Effector memory CD8-positive, alpha-beta T cell (primary cell): ENCODE measurements around the gene PDE6C.

Experiments
- ATAC-seq: fragments of 150-1000 bp; cut with Tn5 transposase; replicated peaks from 2 replicates; pipeline ENCODE4 v1.10.0; 2021; ENCODE audit warnings: mild to moderate bottlenecking, moderate library complexity
- DNase-seq, 3 experiments: peaks; one replicate each; pipeline ENCODE4 v3.0.0; 2021
- H3K27ac Mint-ChIP-seq, 2 donors: one replicate each; pipeline ENCODE4 v1.8.0; 2022; ENCODE audit warnings: mild to moderate bottlenecking in 2 of 2, mixed read lengths in 2 of 2, moderate library complexity in 2 of 2
- H3K27me3 Mint-ChIP-seq, 2 donors: one replicate each; pipeline ENCODE4 v1.8.0; 2022; ENCODE audit warnings: mixed read lengths in 2 of 2
- H3K36me3 Mint-ChIP-seq: one replicate; pipeline ENCODE4 v1.8.0; 2022; ENCODE audit warnings: mild to moderate bottlenecking, moderate library complexity, mixed read lengths; ENCODE audit not compliant: insufficient read depth
- H3K4me1 Mint-ChIP-seq, 2 donors: one replicate each; pipeline ENCODE4 v1.8.0; 2022; ENCODE audit warnings: low read depth in 2 of 2, mixed read lengths in 2 of 2
- H3K4me3 Mint-ChIP-seq, 2 donors: one replicate each; pipeline ENCODE4 v1.8.0; 2022; ENCODE audit warnings: mild to moderate bottlenecking in 2 of 2, mixed read lengths in 2 of 2, moderate library complexity in 2 of 2
- H3K9me3 Mint-ChIP-seq, 2 donors: one replicate each; pipeline ENCODE4 v1.8.0; 2022; ENCODE audit warnings: mixed read lengths in 2 of 2

The PDE6C gene

GRCh38 chr10:93598157-93598556 is 14.2 kb upstream of the PDE6C start:
- no peaks in the 10 kb centered on the region for H3K9me3 Mint-ChIP-seq

GRCh38 chr10:93599335-93599734 is 13.0 kb upstream of the PDE6C start:
- peaks cover 24 to 46% of the 10 kb centered on the region in 2 donors for H3K27me3 Mint-ChIP-seq
- H3K9me3 Mint-ChIP-seq, result no peaks in the 10 kb centered on the region
- H3K4me3 Mint-ChIP-seq, result no peak overlapping the region
- H3K36me3 Mint-ChIP-seq, result no peaks in the 10 kb centered on the region
- H3K4me1 Mint-ChIP-seq, result no peaks in the 10 kb centered on the region
- no peak overlapping the region for H3K27ac Mint-ChIP-seq
- ATAC-seq, result no peak
- DNase-seq, result no peak

More at GRCh38 chr10:93598157-93598556, 14.2 kb upstream of the PDE6C start:
- DNase-seq (no peak), ATAC-seq (no peak)
- H3K4me3 Mint-ChIP-seq, result no peak overlapping the region
- H3K27ac Mint-ChIP-seq, result no peak overlapping the region
- H3K36me3 Mint-ChIP-seq, result no peaks in the 10 kb centered on the region
- peaks cover 16 to 35% of the 10 kb centered on the region in 2 donors for H3K27me3 Mint-ChIP-seq
- H3K4me1 Mint-ChIP-seq, result no peaks in the 10 kb centered on the region

- no peak overlapping the region for H3K4me3 Mint-ChIP-seq
- no peak for DNase-seq
Measured at GRCh38 chr10:93599778-93600177, 12.6 kb upstream of the PDE6C start.

GRCh38 chr10:93600446-93601145 is 11.7 kb upstream of the PDE6C start:
- Mint-ChIP-seq H3K27ac (no peak overlapping the region), H3K4me1 (no peaks in the 10 kb centered on the region), H3K4me3 (no peak overlapping the region), H3K36me3 (no peaks in the 10 kb centered on the region), H3K9me3 (no peaks in the 10 kb centered on the region), H3K27me3 (peaks cover 29 to 48% of the 10 kb centered on the region in 2 donors)
- ATAC-seq (no peak), DNase-seq (no peak)

More at GRCh38 chr10:93599778-93600177, 12.6 kb upstream of the PDE6C start:
- no peak for ATAC-seq
- Mint-ChIP-seq H3K27me3 (peaks cover 29 to 48% of the 10 kb centered on the region in 2 donors), H3K36me3 (no peaks in the 10 kb centered on the region), H3K27ac (no peak overlapping the region), H3K4me1 (no peaks in the 10 kb centered on the region), H3K9me3 (no peaks in the 10 kb centered on the region)

DNA sequence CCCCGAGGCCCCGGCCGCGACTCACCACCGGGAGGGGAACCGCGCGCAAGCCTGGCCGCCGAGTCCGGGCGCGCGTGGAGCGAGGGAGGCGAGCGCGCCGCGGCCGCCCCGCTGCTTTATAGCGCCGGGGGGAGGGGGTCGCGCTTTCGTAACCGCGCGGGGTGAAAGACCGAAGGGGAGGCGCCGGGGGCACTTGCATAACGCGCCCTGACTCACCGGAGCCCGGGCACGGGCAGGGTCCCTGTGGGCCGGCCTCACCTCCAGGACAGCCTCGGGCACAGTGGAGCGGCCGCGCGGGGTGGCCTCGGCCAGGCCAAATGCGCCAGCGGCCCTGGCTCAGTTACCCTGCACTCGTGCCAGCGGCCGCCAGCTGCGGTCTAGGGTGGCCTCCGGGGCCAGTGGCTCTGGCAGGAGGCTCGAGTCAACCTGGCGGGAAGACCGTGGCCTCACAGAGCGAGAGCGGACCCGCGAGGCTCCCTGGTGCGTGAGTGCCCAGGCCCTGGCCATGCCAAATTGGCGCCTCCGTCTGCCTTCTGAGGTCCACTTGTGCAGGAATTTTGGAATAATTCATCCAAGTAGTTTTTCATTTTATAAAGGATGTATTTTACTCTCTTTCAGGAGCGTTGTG is 11.1 kb upstream of the PDE6C start, which contains the start of gene RBP4:
RBP4 (minus strand) TSS at position 90 of the 628 bp plus-strand sequence. CDS start 207 bp downstream, outside the sequence.
- Mint-ChIP-seq H3K4me1 (no peaks in the 10 kb centered on the region), H3K27ac (no peak within 1 kb of the TSS), H3K4me3 (no peak within 1 kb of the TSS), H3K9me3 (no peaks in the 10 kb centered on the region), H3K27me3 (peaks cover 33 to 54% of the 10 kb centered on the region in 2 donors), H3K36me3 (no peaks in the 10 kb centered on the region)
- ATAC-seq (no peak), DNase-seq (no peak)

GRCh38 chr10:93601774-93602162 is 10.6 kb upstream of the PDE6C start:
- Mint-ChIP-seq H3K27ac (no peak overlapping the region), H3K27me3 (peaks cover 37 to 59% of the 10 kb centered on the region in 2 donors), H3K4me3 (no peak overlapping the region), H3K36me3 (no peaks in the 10 kb centered on the region), H3K9me3 (no peaks in the 10 kb centered on the region), H3K4me1 (no peaks in the 10 kb centered on the region)
- no peak for ATAC-seq
- no peak for DNase-seq

- Mint-ChIP-seq H3K9me3 (peaks cover 0 to 1% of the 10 kb centered on the region in 2 donors), H3K4me3 (no peak overlapping the region), H3K4me1 (no peaks in the 10 kb centered on the region), H3K36me3 (no peaks in the 10 kb centered on the region), H3K27ac (no peak overlapping the region), H3K27me3 (peaks cover 42 to 61% of the 10 kb centered on the region in 2 donors)
- ATAC-seq (no peak), DNase-seq (no peak)
Measured at GRCh38 chr10:93603023-93603422, 9.3 kb upstream of the PDE6C start.

DNA sequence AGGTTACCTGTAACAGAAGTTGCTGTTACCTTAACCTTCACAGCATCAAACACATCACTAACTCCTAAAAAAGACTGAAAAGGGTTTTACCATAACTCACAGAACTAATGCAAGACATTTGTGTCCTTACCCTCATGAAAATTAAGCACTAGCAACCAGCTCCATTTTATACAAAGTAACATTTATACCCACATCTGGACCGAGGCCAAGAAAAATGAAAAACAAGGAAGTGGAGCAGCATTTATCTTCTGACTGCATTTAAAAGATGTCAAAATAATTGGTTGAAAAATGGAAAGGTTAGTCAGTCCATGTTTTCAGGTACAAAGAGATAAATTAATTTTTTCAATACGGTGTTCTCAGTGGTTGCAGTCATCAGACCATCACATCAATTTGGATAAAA is 8.2 kb upstream of the PDE6C start:
- H3K36me3 Mint-ChIP-seq, result no peaks in the 10 kb centered on the region
- H3K27me3 Mint-ChIP-seq, result peaks cover 47 to 67% of the 10 kb centered on the region in 2 donors
- no peak overlapping the region for H3K27ac Mint-ChIP-seq
- peaks cover 0 to 1% of the 10 kb centered on the region in 2 donors for H3K9me3 Mint-ChIP-seq
- ATAC-seq, result no peak
- H3K4me3 Mint-ChIP-seq, result no peak overlapping the region
- H3K4me1 Mint-ChIP-seq, result no peaks in the 10 kb centered on the region
- DNase-seq, result no peak

GRCh38 chr10:93608421-93608820 is 3.9 kb upstream of the PDE6C start:
- Mint-ChIP-seq H3K36me3 (no peaks in the 10 kb centered on the region), H3K4me3 (no peak overlapping the region), H3K27me3 (peaks cover 34 to 47% of the 10 kb centered on the region in 2 donors), H3K27ac (no peak overlapping the region), H3K9me3 (peaks cover 0 to 1% of the 10 kb centered on the region in 2 donors), H3K4me1 (no peaks in the 10 kb centered on the region)
- no peak for DNase-seq
- ATAC-seq, result no peak

DNA sequence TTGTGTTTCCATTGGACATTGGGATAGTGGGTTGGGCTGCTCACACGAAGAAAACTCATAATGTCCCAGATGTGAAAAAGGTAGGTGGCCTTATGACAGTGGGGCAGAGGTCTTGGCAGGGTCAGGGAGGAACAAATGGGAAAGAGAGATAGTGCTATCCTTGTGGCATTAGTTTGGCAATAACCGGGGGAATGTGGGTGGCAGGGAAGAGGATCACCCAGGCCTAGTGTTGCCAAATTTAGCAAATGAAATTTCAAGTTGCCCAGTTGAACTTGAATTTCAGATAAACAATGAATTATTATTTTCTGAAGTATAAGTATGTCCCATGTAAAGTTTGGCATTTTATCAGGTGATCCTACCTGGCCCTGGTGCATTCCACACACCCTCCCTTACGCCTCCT is 789 bp downstream of the PDE6C start:
- Mint-ChIP-seq H3K9me3 (no peaks in the 10 kb centered on the region), H3K4me1 (no peaks in the 10 kb centered on the region), H3K4me3 (no peak overlapping the region), H3K27me3 (peaks cover 8 to 31% of the 10 kb centered on the region in 2 donors), H3K36me3 (no peaks in the 10 kb centered on the region), H3K27ac (no peak overlapping the region)
- no peak for DNase-seq
- no peak for ATAC-seq

GRCh38 chr10:93614101-93614825 is 1.9 kb downstream of the PDE6C start:
- H3K27me3 Mint-ChIP-seq, result peaks cover 2 to 26% of the 10 kb centered on the region in 2 donors
- H3K9me3 Mint-ChIP-seq, result no peaks in the 10 kb centered on the region
- ATAC-seq (no peak), DNase-seq (no peak)
- no peak overlapping the region for H3K27ac Mint-ChIP-seq
- H3K4me3 Mint-ChIP-seq, result no peak overlapping the region
- no peaks in the 10 kb centered on the region for H3K36me3 Mint-ChIP-seq
- no peaks in the 10 kb centered on the region for H3K4me1 Mint-ChIP-seq

- ATAC-seq, result no peak
- H3K9me3 Mint-ChIP-seq, result no peaks in the 10 kb centered on the region
- H3K36me3 Mint-ChIP-seq, result no peaks in the 10 kb centered on the region
- no peak for DNase-seq
- H3K4me3 Mint-ChIP-seq, result no peak overlapping the region
- no peak overlapping the region for H3K27ac Mint-ChIP-seq
- H3K27me3 Mint-ChIP-seq, result peaks cover 0 to 24% of the 10 kb centered on the region in 2 donors
- H3K4me1 Mint-ChIP-seq, result no peaks in the 10 kb centered on the region
Measured at GRCh38 chr10:93615576-93616235, 3.4 kb downstream of the PDE6C start.

DNA sequence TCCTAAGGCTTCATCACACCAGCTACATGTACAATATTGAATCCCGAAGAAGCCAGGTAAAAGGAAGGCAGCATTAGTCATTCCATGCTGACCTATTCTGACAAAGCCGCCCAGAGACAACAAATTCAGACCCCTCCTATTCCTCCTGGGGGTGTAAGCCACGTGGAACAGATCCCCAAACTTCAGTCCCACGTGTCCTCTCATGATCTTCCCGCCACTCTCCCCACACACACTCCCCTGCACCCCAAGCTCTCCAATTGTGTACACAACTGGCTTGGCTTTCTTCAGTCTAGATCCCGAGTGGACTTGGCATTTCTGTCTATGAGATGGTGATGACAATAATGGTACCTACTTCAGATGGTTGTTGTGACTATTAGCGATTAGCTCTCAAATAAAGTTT is 8.6 kb downstream of the PDE6C start:
- H3K27me3 Mint-ChIP-seq, result peaks cover 12 to 47% of the 10 kb centered on the region in 2 donors
- DNase-seq (no peak), ATAC-seq (no peak)
- H3K4me1 Mint-ChIP-seq, result no peaks in the 10 kb centered on the region
- no peak overlapping the region for H3K27ac Mint-ChIP-seq
- no peaks in the 10 kb centered on the region for H3K9me3 Mint-ChIP-seq
- H3K36me3 Mint-ChIP-seq, result no peaks in the 10 kb centered on the region
- H3K4me3 Mint-ChIP-seq, result no peak overlapping the region
